ENCODE data around the gene TMEM63A.

The TMEM63A gene

GRCh38 chr1:225875044-225875815 is 7.0 kb downstream of the TMEM63A start:
- Histone ChIP-seq H3K9me3 (ENCODE audit: low read length) (no peaks in the 10 kb centered on the region), H3K9me2 (ENCODE audit: low read depth, low read length) (no peaks in the 10 kb centered on the region), H3K36me3 (ENCODE audit: insufficient read depth, low read length) (0 out of 2 replicates have a peak, but pooled peaks cover 14% of the 10 kb centered on the region), H3K9ac (ENCODE audit: low read length) (no peak overlapping the region), H3F3A (ENCODE audit: insufficient read depth, low read length) (no peaks in the 10 kb centered on the region), H3K4me3 (ENCODE audit: low read depth, low read length, poor library complexity, severe bottlenecking) (no peak overlapping the region), H3K79me2 (ENCODE audit: insufficient read depth, low read length) (no peaks in the 10 kb centered on the region), H3K4me1 (ENCODE audit: insufficient read depth, low read length, severe bottlenecking) (peaks cover 8% of the 10 kb centered on the region), H4K20me1 (ENCODE audit: insufficient read depth, low read length) (no peaks in the 10 kb centered on the region), H3K4me2 (ENCODE audit: low read length) (no peak overlapping the region), H2AFZ (ENCODE audit: low read length) (no peak overlapping the region), H3K27me3 (ENCODE audit: insufficient read depth, low read length) (no peaks in the 10 kb centered on the region), H3K27ac (ENCODE audit: low read depth, low read length, poor library complexity, severe bottlenecking) (no peak overlapping the region)
- TF ChIP-seq CTCF (IDR thresholded peaks at IDR 0.05; ENCODE audit: low read length) (no peak), EZH2 (IDR thresholded peaks at IDR 0.05; ENCODE audit: borderline replicate concordance, low read length) (no peak)

- no peaks in the 10 kb centered on the region for H3F3A ChIP-seq (ENCODE audit: insufficient read depth, low read length)
- H3K36me3 ChIP-seq (ENCODE audit: insufficient read depth, low read length), result 0 out of 2 replicates have a peak, but pooled peaks cover 14% of the 10 kb centered on the region
- H3K27ac ChIP-seq (ENCODE audit: low read depth, low read length, poor library complexity, severe bottlenecking), result no peak overlapping the region
- TF ChIP-seq CTCF (IDR thresholded peaks at IDR 0.05; ENCODE audit: low read length) (no peak), EZH2 (IDR thresholded peaks at IDR 0.05; ENCODE audit: borderline replicate concordance, low read length) (no peak)
- H4K20me1 ChIP-seq (ENCODE audit: insufficient read depth, low read length), result no peaks in the 10 kb centered on the region
- H3K9me3 ChIP-seq (ENCODE audit: low read length), result no peaks in the 10 kb centered on the region
- no peaks in the 10 kb centered on the region for H3K79me2 ChIP-seq (ENCODE audit: insufficient read depth, low read length)
- H3K4me2 ChIP-seq (ENCODE audit: low read length), result no peak overlapping the region
- no peak overlapping the region for H2AFZ ChIP-seq (ENCODE audit: low read length)
- no peak overlapping the region for H3K4me3 ChIP-seq (ENCODE audit: low read depth, low read length, poor library complexity, severe bottlenecking)
- no peaks in the 10 kb centered on the region for H3K27me3 ChIP-seq (ENCODE audit: insufficient read depth, low read length)
- no peaks in the 10 kb centered on the region for H3K9me2 ChIP-seq (ENCODE audit: low read depth, low read length)
- H3K4me1 ChIP-seq (ENCODE audit: insufficient read depth, low read length, severe bottlenecking), result peaks cover under 1% of the 10 kb centered on the region
- H3K9ac ChIP-seq (ENCODE audit: low read length), result no peak overlapping the region
These were observed 7.7 kb downstream of the TMEM63A start for GRCh38 chr1:225874431-225874830.

GRCh38 chr1:225873281-225873850 is 8.8 kb downstream of the TMEM63A start:
- Histone ChIP-seq H3K36me3 (ENCODE audit: insufficient read depth, low read length) (0 out of 2 replicates have a peak, but pooled peaks cover 14% of the 10 kb centered on the region), H3K4me3 (ENCODE audit: low read depth, low read length, poor library complexity, severe bottlenecking) (no peak overlapping the region), H3K9ac (ENCODE audit: low read length) (no peak overlapping the region), H4K20me1 (ENCODE audit: insufficient read depth, low read length) (no peaks in the 10 kb centered on the region), H3K4me1 (ENCODE audit: insufficient read depth, low read length, severe bottlenecking) (no peaks in the 10 kb centered on the region), H3K27me3 (ENCODE audit: insufficient read depth, low read length) (no peaks in the 10 kb centered on the region), H3K27ac (ENCODE audit: low read depth, low read length, poor library complexity, severe bottlenecking) (no peak overlapping the region), H2AFZ (ENCODE audit: low read length) (no peak overlapping the region), H3F3A (ENCODE audit: insufficient read depth, low read length) (no peaks in the 10 kb centered on the region), H3K4me2 (ENCODE audit: low read length) (no peak overlapping the region), H3K9me2 (ENCODE audit: low read depth, low read length) (no peaks in the 10 kb centered on the region), H3K9me3 (ENCODE audit: low read length) (no peaks in the 10 kb centered on the region), H3K79me2 (ENCODE audit: insufficient read depth, low read length) (no peaks in the 10 kb centered on the region)
- TF ChIP-seq EZH2 (IDR thresholded peaks at IDR 0.05; ENCODE audit: borderline replicate concordance, low read length) (no peak), CTCF (IDR thresholded peaks at IDR 0.05; ENCODE audit: low read length) (no peak)

Measured in OCI-LY1 (cell line).